Left ventricle myocardium inferior (tissue), 1 donor: Measurements from ENCODE around the gene ADAP1. TPM values are rescaled to one million over a fixed set of nuclear protein-coding genes. Genes with fewer than 3 reads are reported as not detected.

Experiments
- DNase-seq: peaks from one replicate; pipeline ENCODE4 v3.0.0-alpha.2; 2020
- H3K27ac ChIP-seq: fragments of 200-600 bp; replicated peaks from 2 replicates; pipeline ENCODE4 v1.8.0; 2021
- H3K27me3 ChIP-seq: fragments of 200-600 bp; 2 replicates; pipeline ENCODE4 v1.8.0; 2021; ENCODE audit warnings: low read depth
- H3K36me3 ChIP-seq: fragments of 200-600 bp; 2 replicates; pipeline ENCODE4 v1.8.0; 2021
- H3K4me1 ChIP-seq: fragments of 200-600 bp; 2 replicates; pipeline ENCODE4 v1.8.0; 2021
- H3K4me3 ChIP-seq: fragments of 200-600 bp; 2 replicates; pipeline ENCODE4 v1.8.0; 2021; ENCODE audit warnings: mild to moderate bottlenecking, moderate library complexity
- H3K9me3 ChIP-seq: fragments of 200-600 bp; replicated peaks from 2 replicates; pipeline ENCODE4 v1.8.0; 2021
- intact Hi-C: fragments of 100-400 bp; cut with micrococcal nuclease; formaldehyde crosslinking; loops from one replicate; pipeline ENCODE4 v1.11.0; 2022
- total RNA-seq: library from RNA; stranded (reverse); fragmentation: NEBNext Ultra II Directional; extraction: Animal tissue kit (Norgen Biotek cat#: 25700); gene quantifications from one replicate; pipeline ENCODE4 v1.2.1, GENCODE V29; 2021
- TF ChIP-seq, protein P1 (sequence below): fragments of 200-600 bp; IDR thresholded peaks from 2 replicates; pipeline ENCODE4 v1.8.0; 2021; ENCODE audit warnings: antibody characterized with exemption, mild to moderate bottlenecking, borderline replicate concordance
- donor health status: DM: no; HTN: yes; CAD: no; lungs with severe emphysema.

Gene ADAP1
- total RNA-seq, 1 donor from 2014 or later, result 8.4 TPM

DNA sequence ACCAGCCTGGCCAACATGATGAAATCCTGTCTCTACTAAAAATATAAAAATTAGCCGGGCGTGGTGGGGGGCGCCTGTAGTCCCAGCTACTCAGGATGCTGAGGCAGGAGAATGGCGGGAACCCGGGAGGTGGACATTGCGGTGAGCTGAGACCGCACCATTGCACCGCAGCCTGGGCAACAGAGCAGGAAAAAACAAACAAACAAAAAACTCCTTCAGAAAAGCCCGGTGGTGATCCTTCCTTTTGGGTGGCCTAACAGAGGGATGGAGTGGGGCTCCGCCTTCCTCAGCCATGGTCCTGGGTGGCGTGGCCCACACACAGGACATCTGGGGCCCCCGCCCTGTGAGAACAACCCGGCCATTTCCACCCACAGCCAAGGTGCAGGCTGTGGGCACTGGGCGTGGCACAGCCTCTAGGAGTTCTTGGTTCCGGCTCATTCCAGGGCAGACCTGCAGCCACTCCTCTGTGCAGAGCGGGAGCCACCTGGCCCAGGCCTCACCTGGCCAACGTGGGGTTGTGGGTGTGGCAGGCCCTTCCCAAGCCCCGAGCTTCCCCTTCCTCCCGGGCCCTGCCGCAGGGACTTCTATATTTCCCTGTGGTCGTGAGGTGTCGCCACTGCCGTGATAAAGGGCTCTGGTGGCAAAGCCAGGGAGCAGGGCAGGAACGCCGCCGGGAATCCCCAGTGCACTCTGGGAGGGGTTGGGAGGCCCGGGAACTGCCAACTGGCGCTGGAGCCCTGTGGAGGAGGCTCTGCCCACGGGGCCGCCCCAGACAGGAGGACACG lies 40.6 kb downstream of the ADAP1 start:
- Histone ChIP-seq H3K27me3 (peaks cover 3% of the 10 kb centered on the region), H3K27ac (no peak overlapping the region), H3K4me3 (no peak overlapping the region), H3K9me3 (no peaks in the 10 kb centered on the region), H3K4me1 (peaks cover 7% of the 10 kb centered on the region), H3K36me3 (no peaks in the 10 kb centered on the region)
- TF ChIP-seq, protein P1, sequence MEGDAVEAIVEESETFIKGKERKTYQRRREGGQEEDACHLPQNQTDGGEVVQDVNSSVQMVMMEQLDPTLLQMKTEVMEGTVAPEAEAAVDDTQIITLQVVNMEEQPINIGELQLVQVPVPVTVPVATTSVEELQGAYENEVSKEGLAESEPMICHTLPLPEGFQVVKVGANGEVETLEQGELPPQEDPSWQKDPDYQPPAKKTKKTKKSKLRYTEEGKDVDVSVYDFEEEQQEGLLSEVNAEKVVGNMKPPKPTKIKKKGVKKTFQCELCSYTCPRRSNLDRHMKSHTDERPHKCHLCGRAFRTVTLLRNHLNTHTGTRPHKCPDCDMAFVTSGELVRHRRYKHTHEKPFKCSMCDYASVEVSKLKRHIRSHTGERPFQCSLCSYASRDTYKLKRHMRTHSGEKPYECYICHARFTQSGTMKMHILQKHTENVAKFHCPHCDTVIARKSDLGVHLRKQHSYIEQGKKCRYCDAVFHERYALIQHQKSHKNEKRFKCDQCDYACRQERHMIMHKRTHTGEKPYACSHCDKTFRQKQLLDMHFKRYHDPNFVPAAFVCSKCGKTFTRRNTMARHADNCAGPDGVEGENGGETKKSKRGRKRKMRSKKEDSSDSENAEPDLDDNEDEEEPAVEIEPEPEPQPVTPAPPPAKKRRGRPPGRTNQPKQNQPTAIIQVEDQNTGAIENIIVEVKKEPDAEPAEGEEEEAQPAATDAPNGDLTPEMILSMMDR, result peak; percentile 7
- no peak for DNase-seq
- intact Hi-C loops, result no loop called here

DNA sequence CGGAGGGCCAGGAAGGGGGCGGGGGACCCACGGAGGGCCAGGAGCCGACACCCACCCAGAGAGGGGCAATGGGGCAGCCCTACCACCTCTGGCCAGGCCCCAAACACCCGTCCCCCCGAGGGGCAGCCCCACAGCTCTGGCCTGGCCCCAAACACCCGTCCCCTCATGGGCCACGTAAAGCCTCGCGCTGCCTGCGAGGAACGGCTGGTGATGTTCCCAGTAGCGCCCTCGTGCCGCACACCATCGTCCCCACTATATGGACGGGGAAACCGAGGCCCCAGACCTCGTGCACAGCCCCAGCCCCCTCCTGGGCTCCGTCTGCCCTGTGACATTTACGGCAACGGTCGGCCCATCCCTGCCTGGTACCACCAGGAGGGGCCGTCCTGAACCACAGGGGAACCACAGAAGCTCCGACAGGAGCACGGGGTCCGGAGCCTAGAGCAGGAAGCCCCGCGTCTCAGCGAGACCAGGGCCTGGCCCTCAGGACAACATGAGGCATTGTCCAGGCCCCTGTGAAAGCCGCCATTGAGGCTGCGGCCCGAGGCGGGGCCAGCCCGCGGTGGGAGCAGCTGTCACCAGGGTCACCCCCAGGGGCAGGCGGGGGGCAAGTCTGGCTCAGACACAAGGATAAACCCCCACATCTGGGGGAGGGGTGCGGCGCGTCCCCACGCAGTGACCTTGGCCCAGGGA lies 42.5 kb downstream of the ADAP1 start:
- Histone ChIP-seq H3K27ac (no peak overlapping the region), H3K36me3 (no peaks in the 10 kb centered on the region), H3K9me3 (no peaks in the 10 kb centered on the region), H3K4me3 (no peak overlapping the region), H3K4me1 (peaks cover 10% of the 10 kb centered on the region), H3K27me3 (peaks cover 3% of the 10 kb centered on the region)
- intact Hi-C loops, result no loop called here
- no peak for DNase-seq
- TF ChIP-seq, protein P1, result no peak

DNA sequence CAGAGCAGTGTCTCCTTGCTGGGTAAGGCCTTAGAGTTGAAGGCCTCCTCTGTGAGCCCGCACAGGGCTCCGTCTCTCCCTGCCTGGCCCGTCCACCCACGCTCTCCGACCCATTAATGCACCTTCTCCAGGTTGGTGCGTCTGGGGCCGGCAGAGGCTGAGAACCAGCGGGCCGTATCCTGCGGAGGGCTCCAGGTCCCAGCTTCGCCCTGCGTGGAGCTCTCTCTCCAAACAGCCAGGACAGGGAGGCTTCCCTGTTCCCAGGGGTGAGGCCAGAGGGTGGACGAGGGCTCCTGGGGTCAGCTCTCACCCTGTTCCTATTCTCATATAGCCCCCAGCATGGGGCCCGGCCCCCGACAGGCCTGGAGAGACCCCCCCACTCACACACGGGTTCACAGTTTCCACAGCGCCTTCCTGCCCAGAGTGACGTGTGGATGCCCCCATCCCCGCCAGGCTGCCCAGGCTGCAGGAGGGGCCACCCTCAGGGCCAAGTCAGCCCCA lies 43.5 kb downstream of the ADAP1 start:
- peaks cover 3% of the 10 kb centered on the region for H3K27me3 ChIP-seq
- H3K36me3 ChIP-seq, result no peaks in the 10 kb centered on the region
- H3K9me3 ChIP-seq, result no peaks in the 10 kb centered on the region
- intact Hi-C loops, result no loop called here
- no peak overlapping the region for H3K27ac ChIP-seq
- no peak overlapping the region for H3K4me3 ChIP-seq
- TF ChIP-seq, protein P1, result no peak
- DNase-seq, result no peak
- peaks cover 3% of the 10 kb centered on the region for H3K4me1 ChIP-seq

DNA sequence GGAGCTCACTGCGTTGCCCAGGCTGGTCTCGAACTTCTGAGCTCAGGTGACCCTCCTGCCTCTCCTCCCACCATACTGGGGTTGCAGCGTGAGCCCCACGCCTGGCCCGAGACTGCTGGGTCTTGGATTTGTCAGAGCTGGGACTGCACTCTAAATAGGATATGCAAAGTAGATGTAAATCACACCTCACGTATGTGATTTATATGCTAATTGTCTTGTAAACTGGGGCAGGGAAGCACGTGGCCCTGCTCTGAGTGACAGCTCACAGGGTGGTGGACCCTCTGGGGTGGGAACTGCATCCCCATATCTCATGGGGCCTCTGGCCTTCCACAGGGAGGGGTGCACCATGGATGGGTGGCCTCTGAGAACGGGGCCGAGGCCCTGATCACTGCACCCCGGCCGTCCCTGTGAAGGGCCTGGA lies 44.0 kb downstream of the ADAP1 start:
- H3K4me1 ChIP-seq, result peaks cover 3% of the 10 kb centered on the region
- intact Hi-C loops, result no loop called here
- peaks cover 2% of the 10 kb centered on the region for H3K27me3 ChIP-seq
- H3K4me3 ChIP-seq, result no peak overlapping the region
- H3K36me3 ChIP-seq, result no peaks in the 10 kb centered on the region
- TF ChIP-seq, protein P1, result no peak
- no peaks in the 10 kb centered on the region for H3K9me3 ChIP-seq
- no peak for DNase-seq
- no peak overlapping the region for H3K27ac ChIP-seq

- intact Hi-C loops, result no loop called here
- peak overlapping the region; percentile 51 for H3K27ac ChIP-seq
- TF ChIP-seq, protein P1, result no peak
- H3K4me1 ChIP-seq, result peaks cover 3% of the 10 kb centered on the region
- H3K9me3 ChIP-seq, result no peaks in the 10 kb centered on the region
- no peaks in the 10 kb centered on the region for H3K36me3 ChIP-seq
- H3K4me3 ChIP-seq, result peak overlapping the region; percentile 54
- DNase-seq, result peak; percentile 77
- H3K27me3 ChIP-seq, result peaks cover 3% of the 10 kb centered on the region
Measured at GRCh38 chr7:909358-910329, 44.8 kb downstream of the ADAP1 start.
